ENCODE data around the gene LRRC17. TPM values are rescaled to one million over a fixed set of nuclear protein-coding genes. Genes with fewer than 3 reads are reported as not detected.

Gene LRRC17
- total and polyA plus RNA-seq, 10 of the 15 experiments (the other 5 are each of a cell fraction or from before 2014, with no cell fraction given), result 0.06 to 0.31 (median 0.10) TPM; not detected in 5

- no peak for TF ChIP-seq YY1 (IDR thresholded peaks at IDR 0.05; ENCODE audit: low read depth, low read length)
- TF ChIP-seq ZNF687 (IDR thresholded peaks at IDR 0.05), result no peak
- TF ChIP-seq CREB1 (IDR thresholded peaks at IDR 0.05; ENCODE audit: low read depth), result no peak
- TF ChIP-seq PBX3 (IDR thresholded peaks at IDR 0.05; ENCODE audit: insufficient replicate concordance, low read depth, low read length), result peak; percentile 83
- TF ChIP-seq IKZF1 (conservative IDR thresholded peaks at IDR 0.05), result no peak; the same call in 1 of the 2 replicates
- peak; percentile 36; the same call in 1 of the 2 replicates for TF ChIP-seq ELK1 (IDR thresholded peaks at IDR 0.05; ENCODE audit: low read depth, low read length)
- TF ChIP-seq SMAD1 (IDR thresholded peaks at IDR 0.05; ENCODE audit: low read depth, partially characterized antibody), result no peak
- no peak for TF ChIP-seq RBBP5 (conservative IDR thresholded peaks at IDR 0.05)
- TF ChIP-seq SREBF2 (IDR thresholded peaks at IDR 0.05; ENCODE audit: low read length), result no peak
- TF ChIP-seq MEF2A (IDR thresholded peaks at IDR 0.05; ENCODE audit: insufficient read depth, low read depth, low read length), result no peak
- TF ChIP-seq BHLHE40 (IDR thresholded peaks at IDR 0.05; ENCODE audit: borderline replicate concordance in 1 of 2, low read depth in 2 of 2, low read length in 1 of 2), result no peak; a peak in 1 of 4 replicates
- TF ChIP-seq RFX5 (IDR thresholded peaks at IDR 0.05; ENCODE audit: low read depth, low read length), result no peak
- no peak for TF ChIP-seq RB1 (IDR thresholded peaks at IDR 0.05; ENCODE audit: borderline replicate concordance)
- TF ChIP-seq ATF7 (IDR thresholded peaks at IDR 0.05; ENCODE audit: low read depth), result peak; percentile 50
- no peak for TF ChIP-seq RCOR1 (conservative IDR thresholded peaks at IDR 0.05; ENCODE audit: low read depth, low read length)
- no peak for TF ChIP-seq MXI1 (IDR thresholded peaks at IDR 0.05; ENCODE audit: low read depth, low read length)
- no peak for TF ChIP-seq EED (IDR thresholded peaks at IDR 0.05; ENCODE audit: low read depth)
- no peak for TF ChIP-seq ZNF217 (IDR thresholded peaks at IDR 0.05)
- TF ChIP-seq ATF2 (IDR thresholded peaks at IDR 0.05; ENCODE audit: low read length), result no peak
- no peak; the same call in 2 of the 3 replicates for TF ChIP-seq POU2F2 (IDR thresholded peaks at IDR 0.05; ENCODE audit: borderline replicate concordance, low read depth, low read length)
- no peak for TF ChIP-seq MAX (IDR thresholded peaks at IDR 0.05; ENCODE audit: low read depth, low read length)
- TF ChIP-seq NFXL1 (IDR thresholded peaks at IDR 0.05; ENCODE audit: borderline replicate concordance), result no peak
- TF ChIP-seq ETV6 (conservative IDR thresholded peaks at IDR 0.05 in 1 of 2, IDR thresholded peaks at IDR 0.05 in 1 of 2; ENCODE audit: borderline replicate concordance in 1 of 2, low read depth in 1 of 2), result peak in 1 of 2 experiments; percentile 31; a peak in 1 of 4 replicates
Observed at GRCh38 chr7:102874166-102874829, 38.5 kb upstream of the LRRC17 start (continued).

Measured in GM12878 (cell line).